Cardiac muscle cell (in vitro differentiated cells and primary cell): ENCODE measurements around the gene FBXO5. TPM values are rescaled to one million over a fixed set of nuclear protein-coding genes. Genes with fewer than 3 reads are reported as not detected.

ENCODE experiments used
- DNase-seq, 2 donors: peaks; one replicate each; pipeline versions ENCODE4 v3.0.0 to v3.0.0-alpha.2; 2010 to 2017; ENCODE audit warnings: low read depth in 1 of 2, low spot score in 1 of 2
- H3K27ac ChIP-seq: fragments of 200-600 bp; sonication (generic); 2 replicates; pipeline ENCODE4 v1.5.1; 2016
- H3K27me3 ChIP-seq: fragments of 200-600 bp; sonication (generic); 2 replicates; pipeline ENCODE4 v1.6.0; 2016; ENCODE audit warnings: control low read depth
- H3K36me3 ChIP-seq: fragments of 200-600 bp; sonication (generic); 2 replicates; pipeline ENCODE4 v1.5.1; 2016; ENCODE audit warnings: control low read depth
- H3K4me1 ChIP-seq: fragments of 200-600 bp; sonication (generic); 2 replicates; pipeline ENCODE4 v1.8.1; 2017; ENCODE audit warnings: low read depth, mild to moderate bottlenecking, mixed run types
- H3K4me3 ChIP-seq: fragments of 200-600 bp; sonication (generic); 2 replicates; pipeline ENCODE4 v1.5.1; 2016; ENCODE audit warnings: mild to moderate bottlenecking
- H3K9me3 ChIP-seq: fragments of 200-600 bp; sonication (generic); 2 replicates; pipeline ENCODE4 v1.5.1; 2017; ENCODE audit warnings: low read depth, mild to moderate bottlenecking, control low read depth
- polyA plus RNA-seq: library from polyadenylated mRNA; unstranded; fragments of >200 nt; fragmentation: Nextera tagmentation; extraction: Ambion mirVana; gene quantifications from 2 replicates; pipeline ENCODE4 v1.2.1, GENCODE V29; 2016
- total RNA-seq: library from RNA; depleted of rRNA; stranded (reverse); fragments of >200 nt; gene quantifications from 2 replicates; pipeline ENCODE4 v1.2.3, GENCODE V29; 2016
- TF ChIP-seq, protein P1 (sequence below): IDR thresholded peaks from 2 replicates; pipeline ENCODE4 v1.5.1; 2012; ENCODE audit warnings: low read depth, mild to moderate bottlenecking, low read length

FBXO5 gene
- total and polyA plus RNA-seq, 2 experiments from 2014 or later: 9.6 to 16.6 TPM

GRCh38 chr6:152983637-152984512, 1.0 kb upstream of the FBXO5 start:
- Histone ChIP-seq H3K4me3 (peak overlapping the region; percentile 88), H3K27me3 (no peaks in the 10 kb centered on the region), H3K4me1 (peaks cover 17% of the 10 kb centered on the region), H3K27ac (peak overlapping the region; percentile 88), H3K36me3 (no peaks in the 10 kb centered on the region), H3K9me3 (no peaks in the 10 kb centered on the region)
- peak; percentile 42 to 80 for DNase-seq
- TF ChIP-seq, protein P1, sequence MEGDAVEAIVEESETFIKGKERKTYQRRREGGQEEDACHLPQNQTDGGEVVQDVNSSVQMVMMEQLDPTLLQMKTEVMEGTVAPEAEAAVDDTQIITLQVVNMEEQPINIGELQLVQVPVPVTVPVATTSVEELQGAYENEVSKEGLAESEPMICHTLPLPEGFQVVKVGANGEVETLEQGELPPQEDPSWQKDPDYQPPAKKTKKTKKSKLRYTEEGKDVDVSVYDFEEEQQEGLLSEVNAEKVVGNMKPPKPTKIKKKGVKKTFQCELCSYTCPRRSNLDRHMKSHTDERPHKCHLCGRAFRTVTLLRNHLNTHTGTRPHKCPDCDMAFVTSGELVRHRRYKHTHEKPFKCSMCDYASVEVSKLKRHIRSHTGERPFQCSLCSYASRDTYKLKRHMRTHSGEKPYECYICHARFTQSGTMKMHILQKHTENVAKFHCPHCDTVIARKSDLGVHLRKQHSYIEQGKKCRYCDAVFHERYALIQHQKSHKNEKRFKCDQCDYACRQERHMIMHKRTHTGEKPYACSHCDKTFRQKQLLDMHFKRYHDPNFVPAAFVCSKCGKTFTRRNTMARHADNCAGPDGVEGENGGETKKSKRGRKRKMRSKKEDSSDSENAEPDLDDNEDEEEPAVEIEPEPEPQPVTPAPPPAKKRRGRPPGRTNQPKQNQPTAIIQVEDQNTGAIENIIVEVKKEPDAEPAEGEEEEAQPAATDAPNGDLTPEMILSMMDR: no peak

GRCh38 chr6:152981989-152982903, 595 bp downstream of the FBXO5 start:
- no peaks in the 10 kb centered on the region for H3K36me3 ChIP-seq

DNA sequence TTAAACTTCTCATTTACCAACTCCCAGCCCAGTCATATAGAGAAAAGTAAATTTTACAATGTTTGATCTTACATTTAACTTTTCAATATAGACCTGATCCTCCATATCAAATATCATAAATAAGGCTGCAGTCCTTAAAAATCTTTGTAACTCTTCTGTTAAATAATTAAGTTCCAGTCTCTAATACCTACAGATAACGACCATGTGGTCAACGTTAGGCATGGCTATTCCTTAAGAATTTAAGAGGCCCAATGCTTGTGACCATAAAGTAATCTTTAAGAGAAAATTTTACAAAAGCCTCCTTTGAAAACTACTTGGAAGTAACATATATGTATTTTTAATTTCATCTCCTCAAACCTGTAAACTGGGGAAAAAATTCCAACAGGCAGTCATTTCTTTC, 1.6 kb downstream of the FBXO5 start:
- H3K36me3 ChIP-seq: no peaks in the 10 kb centered on the region
- no peaks in the 10 kb centered on the region for H3K9me3 ChIP-seq
- peaks cover 17% of the 10 kb centered on the region for H3K4me1 ChIP-seq
- H3K27me3 ChIP-seq: no peaks in the 10 kb centered on the region
- H3K27ac ChIP-seq: no peak overlapping the region
- TF ChIP-seq, protein P1: no peak
- peak overlapping the region; percentile 88 for H3K4me3 ChIP-seq
- no peak for DNase-seq

More at GRCh38 chr6:152981989-152982903, 595 bp downstream of the FBXO5 start:
- Histone ChIP-seq H3K27ac (no peak overlapping the region), H3K9me3 (no peaks in the 10 kb centered on the region), H3K27me3 (no peaks in the 10 kb centered on the region), H3K4me1 (peaks cover 17% of the 10 kb centered on the region), H3K4me3 (peak overlapping the region; percentile 88)
- no peak for DNase-seq
- TF ChIP-seq, protein P1: no peak

- H3K4me1 ChIP-seq: peaks cover 17% of the 10 kb centered on the region
- H3K27ac ChIP-seq: no peak overlapping the region
- DNase-seq: no peak
- no peaks in the 10 kb centered on the region for H3K36me3 ChIP-seq
- H3K4me3 ChIP-seq: peak overlapping the region; percentile 88
- TF ChIP-seq, protein P1: no peak
- no peaks in the 10 kb centered on the region for H3K27me3 ChIP-seq
- no peaks in the 10 kb centered on the region for H3K9me3 ChIP-seq
These were observed 2.2 kb downstream of the FBXO5 start for GRCh38 chr6:152980656-152981055.

DNA sequence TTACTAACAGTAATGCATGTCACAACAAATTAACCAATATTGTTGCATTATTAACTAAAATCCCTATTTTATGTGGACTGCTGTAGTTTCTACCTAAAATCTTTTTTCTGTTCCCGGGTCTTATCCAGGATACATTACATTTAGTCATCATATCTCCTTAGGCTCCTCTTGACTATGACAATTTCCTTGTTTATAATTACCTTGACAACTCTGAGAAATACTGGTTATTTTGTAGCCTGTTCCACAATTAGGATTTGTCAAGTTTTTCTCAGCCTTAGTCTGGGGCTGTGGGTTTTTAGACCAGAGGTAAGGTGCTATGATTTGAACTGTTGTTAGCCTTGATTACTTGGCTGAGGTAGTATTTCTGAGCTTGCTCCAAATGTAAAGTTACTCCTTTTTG, 3.7 kb downstream of the FBXO5 start:
- DNase-seq: no peak
- TF ChIP-seq, protein P1: no peak
- no peaks in the 10 kb centered on the region for H3K27me3 ChIP-seq
- H3K36me3 ChIP-seq: peaks cover 13% of the 10 kb centered on the region
- H3K9me3 ChIP-seq: no peaks in the 10 kb centered on the region
- H3K4me3 ChIP-seq: no peak overlapping the region
- H3K4me1 ChIP-seq: peaks cover 17% of the 10 kb centered on the region
- H3K27ac ChIP-seq: no peak overlapping the region
